Cardiac muscle cell (in vitro differentiated cells and primary cell): ENCODE results near the gene CYTH1. TPM values are rescaled to one million over a fixed set of nuclear protein-coding genes. Genes with fewer than 3 reads are reported as not detected.
A peak's percentile ranks its signal among the peaks of the same experiment; 100 is the strongest.

Source experiments
- DNase-seq, 2 donors: peaks; one replicate each; pipeline versions ENCODE4 v3.0.0 to v3.0.0-alpha.2; 2010 to 2017; ENCODE audit warnings: low read depth in 1 of 2, low spot score in 1 of 2
- H3K27ac ChIP-seq: fragments of 200-600 bp; sonication (generic); 2 replicates; pipeline ENCODE4 v1.5.1; 2016
- H3K27me3 ChIP-seq: fragments of 200-600 bp; sonication (generic); 2 replicates; pipeline ENCODE4 v1.6.0; 2016; ENCODE audit warnings: control low read depth
- H3K36me3 ChIP-seq: fragments of 200-600 bp; sonication (generic); 2 replicates; pipeline ENCODE4 v1.5.1; 2016; ENCODE audit warnings: control low read depth
- H3K4me1 ChIP-seq: fragments of 200-600 bp; sonication (generic); 2 replicates; pipeline ENCODE4 v1.8.1; 2017; ENCODE audit warnings: low read depth, mild to moderate bottlenecking, mixed run types
- H3K4me3 ChIP-seq: fragments of 200-600 bp; sonication (generic); 2 replicates; pipeline ENCODE4 v1.5.1; 2016; ENCODE audit warnings: mild to moderate bottlenecking
- H3K9me3 ChIP-seq: fragments of 200-600 bp; sonication (generic); 2 replicates; pipeline ENCODE4 v1.5.1; 2017; ENCODE audit warnings: low read depth, mild to moderate bottlenecking, control low read depth
- CTCF ChIP-seq: IDR thresholded peaks from 2 replicates; pipeline ENCODE4 v1.5.1; 2012; ENCODE audit warnings: low read depth, mild to moderate bottlenecking, low read length
- polyA plus RNA-seq: library from polyadenylated mRNA; unstranded; fragments of >200 nt; fragmentation: Nextera tagmentation; extraction: Ambion mirVana; gene quantifications from 2 replicates; pipeline ENCODE4 v1.2.1, GENCODE V29; 2016
- total RNA-seq: library from RNA; depleted of rRNA; stranded (reverse); fragments of >200 nt; gene quantifications from 2 replicates; pipeline ENCODE4 v1.2.3, GENCODE V29; 2016

Gene CYTH1
- total and polyA plus RNA-seq, 2 experiments from 2014 or later, result 21.9 to 39.6 TPM

- Histone ChIP-seq H3K36me3 (peaks cover 3% of the 10 kb centered on the region), H3K27me3 (no peaks in the 10 kb centered on the region), H3K27ac (no peak overlapping the region), H3K9me3 (no peaks in the 10 kb centered on the region), H3K4me1 (peaks cover 6% of the 10 kb centered on the region), H3K4me3 (no peak overlapping the region)
- no peak for TF ChIP-seq CTCF
- DNase-seq, result no peak
Measured at GRCh38 chr17:78790552-78790951, 8.5 kb upstream of the CYTH1 start.

GRCh38 chr17:78789663-78790181 lies 7.6 kb upstream of the CYTH1 start:
- H3K27me3 ChIP-seq, result no peaks in the 10 kb centered on the region
- DNase-seq, result peak in 1 of 2 donors; percentile 60
- peaks cover 10% of the 10 kb centered on the region for H3K4me1 ChIP-seq
- no peaks in the 10 kb centered on the region for H3K9me3 ChIP-seq
- H3K36me3 ChIP-seq, result no peaks in the 10 kb centered on the region
- no peak for TF ChIP-seq CTCF
- no peak overlapping the region for H3K4me3 ChIP-seq
- peak overlapping the region; percentile 13 for H3K27ac ChIP-seq

- H3K36me3 ChIP-seq, result no peaks in the 10 kb centered on the region
- no peaks in the 10 kb centered on the region for H3K27me3 ChIP-seq
- DNase-seq, result no peak
- H3K9me3 ChIP-seq, result no peaks in the 10 kb centered on the region
- peak overlapping the region; percentile 13 for H3K27ac ChIP-seq
- peaks cover 15% of the 10 kb centered on the region for H3K4me1 ChIP-seq
- TF ChIP-seq CTCF, result no peak
- no peak overlapping the region for H3K4me3 ChIP-seq
Measured at GRCh38 chr17:78789149-78789662, 7.1 kb upstream of the CYTH1 start.

GRCh38 chr17:78788451-78788850 lies 6.4 kb upstream of the CYTH1 start:
- no peak for DNase-seq
- TF ChIP-seq CTCF, result no peak
- Histone ChIP-seq H3K4me3 (no peak overlapping the region), H3K27me3 (no peaks in the 10 kb centered on the region), H3K36me3 (no peaks in the 10 kb centered on the region), H3K27ac (no peak overlapping the region), H3K4me1 (peaks cover 21% of the 10 kb centered on the region), H3K9me3 (no peaks in the 10 kb centered on the region)

- Histone ChIP-seq H3K4me1 (peaks cover 27% of the 10 kb centered on the region), H3K9me3 (no peaks in the 10 kb centered on the region), H3K27me3 (no peaks in the 10 kb centered on the region), H3K4me3 (no peak overlapping the region), H3K27ac (no peak overlapping the region), H3K36me3 (no peaks in the 10 kb centered on the region)
- no peak for DNase-seq
- no peak for TF ChIP-seq CTCF
Measured at GRCh38 chr17:78787444-78787843, 5.4 kb upstream of the CYTH1 start.

GRCh38 chr17:78785663-78786057 lies 3.6 kb upstream of the CYTH1 start:
- peaks cover 21% of the 10 kb centered on the region for H3K4me1 ChIP-seq

More at GRCh38 chr17:78785663-78786057, 3.6 kb upstream of the CYTH1 start:
- Histone ChIP-seq H3K4me3 (no peak overlapping the region), H3K27me3 (no peaks in the 10 kb centered on the region), H3K27ac (no peak overlapping the region), H3K36me3 (no peaks in the 10 kb centered on the region), H3K9me3 (no peaks in the 10 kb centered on the region)
- no peak for DNase-seq
- TF ChIP-seq CTCF, result no peak
